ENCODE data around the gene CBFA2T3.
A peak's percentile ranks its signal among the peaks of the same experiment; 100 is the strongest.

Gene CBFA2T3

DNA sequence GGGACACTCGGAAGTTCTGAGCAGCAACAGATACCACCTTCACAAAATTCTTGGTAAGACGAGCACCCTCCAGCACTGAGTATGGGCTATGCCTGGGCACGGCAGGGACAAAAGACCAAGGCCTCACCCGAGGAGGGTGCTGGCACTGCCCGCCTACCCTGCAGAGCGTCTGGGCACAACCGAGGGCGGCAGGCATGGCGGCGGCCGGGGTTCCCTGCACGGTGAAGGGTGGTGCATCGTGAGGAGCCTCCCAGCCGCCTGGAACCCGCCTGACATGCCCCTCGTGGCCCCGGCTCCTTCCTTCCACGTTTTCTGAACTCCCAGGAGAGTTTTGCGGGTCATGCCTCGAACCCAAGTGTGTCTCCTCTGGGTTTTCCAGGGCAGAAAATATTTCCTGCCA, 139.2 kb downstream of the CBFA2T3 start:
- Mint-ChIP-seq H3K27ac (no peak overlapping the region), H3K27me3 (ENCODE audit: low read depth, poor library complexity) (peaks cover 9% of the 10 kb centered on the region), H3K9me3 (no peaks in the 10 kb centered on the region), H3K36me3 (ENCODE audit: low read depth) (no peaks in the 10 kb centered on the region), H3K4me3 (no peak overlapping the region), H3K4me1 (peaks cover 6% of the 10 kb centered on the region)
- TF ChIP-seq, protein P1, sequence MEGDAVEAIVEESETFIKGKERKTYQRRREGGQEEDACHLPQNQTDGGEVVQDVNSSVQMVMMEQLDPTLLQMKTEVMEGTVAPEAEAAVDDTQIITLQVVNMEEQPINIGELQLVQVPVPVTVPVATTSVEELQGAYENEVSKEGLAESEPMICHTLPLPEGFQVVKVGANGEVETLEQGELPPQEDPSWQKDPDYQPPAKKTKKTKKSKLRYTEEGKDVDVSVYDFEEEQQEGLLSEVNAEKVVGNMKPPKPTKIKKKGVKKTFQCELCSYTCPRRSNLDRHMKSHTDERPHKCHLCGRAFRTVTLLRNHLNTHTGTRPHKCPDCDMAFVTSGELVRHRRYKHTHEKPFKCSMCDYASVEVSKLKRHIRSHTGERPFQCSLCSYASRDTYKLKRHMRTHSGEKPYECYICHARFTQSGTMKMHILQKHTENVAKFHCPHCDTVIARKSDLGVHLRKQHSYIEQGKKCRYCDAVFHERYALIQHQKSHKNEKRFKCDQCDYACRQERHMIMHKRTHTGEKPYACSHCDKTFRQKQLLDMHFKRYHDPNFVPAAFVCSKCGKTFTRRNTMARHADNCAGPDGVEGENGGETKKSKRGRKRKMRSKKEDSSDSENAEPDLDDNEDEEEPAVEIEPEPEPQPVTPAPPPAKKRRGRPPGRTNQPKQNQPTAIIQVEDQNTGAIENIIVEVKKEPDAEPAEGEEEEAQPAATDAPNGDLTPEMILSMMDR (IDR thresholded peaks at IDR 0.05), result no peak
- no peak for DNase-seq

DNA sequence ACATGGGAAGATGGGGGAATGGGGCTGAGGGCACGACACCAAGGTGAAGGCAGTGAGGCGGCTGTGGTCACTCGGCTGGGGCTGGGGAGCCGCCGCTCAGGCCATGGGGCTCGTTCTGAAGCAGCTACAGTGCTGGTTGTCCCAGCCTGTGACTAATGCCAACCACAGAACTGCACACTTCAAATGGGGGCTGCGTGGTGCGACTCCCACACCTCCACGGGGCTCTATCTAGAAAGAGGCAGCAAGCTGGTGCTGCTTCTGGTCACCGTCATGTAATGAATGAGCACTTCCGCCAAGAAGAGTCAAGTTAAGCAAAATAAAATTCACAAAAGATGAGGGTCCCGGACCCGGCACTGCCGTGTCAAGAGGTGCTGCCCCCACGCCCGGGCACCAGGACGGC, 140.2 kb downstream of the CBFA2T3 start:
- no peak for DNase-seq
- Mint-ChIP-seq H3K36me3 (ENCODE audit: low read depth) (no peaks in the 10 kb centered on the region), H3K27ac (no peak overlapping the region)

DNA sequence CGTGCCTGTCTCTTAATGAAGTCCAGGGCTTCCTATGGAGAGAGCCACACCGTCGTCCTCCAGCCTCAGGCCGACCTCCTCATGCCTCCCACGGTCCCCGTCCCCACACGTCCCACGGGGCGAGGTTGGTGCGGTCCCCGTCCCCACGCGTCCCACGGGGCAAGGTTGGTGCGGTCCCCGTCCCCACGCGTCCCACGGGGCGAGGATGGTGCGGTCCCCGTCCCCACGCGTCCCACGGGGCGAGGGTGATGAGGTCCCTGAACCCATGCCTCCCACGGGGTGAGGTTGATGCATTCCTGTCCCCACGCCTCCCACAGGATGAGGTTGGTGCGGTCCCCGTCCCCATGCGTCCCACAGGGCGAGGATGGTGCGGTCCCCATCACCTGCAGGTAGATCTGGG, 141.2 kb downstream of the CBFA2T3 start:
- no peak overlapping the region for H3K27ac Mint-ChIP-seq
- peaks cover 9% of the 10 kb centered on the region for H3K27me3 Mint-ChIP-seq (ENCODE audit: low read depth, poor library complexity)
- peaks cover 6% of the 10 kb centered on the region for H3K4me1 Mint-ChIP-seq

More for the DNA sequence above, 140.2 kb downstream of the CBFA2T3 start:
- no peaks in the 10 kb centered on the region for H3K9me3 Mint-ChIP-seq
- H3K27me3 Mint-ChIP-seq (ENCODE audit: low read depth, poor library complexity), result peaks cover 9% of the 10 kb centered on the region
- TF ChIP-seq, protein P1 (IDR thresholded peaks at IDR 0.05), result no peak
- peaks cover 6% of the 10 kb centered on the region for H3K4me1 Mint-ChIP-seq
- H3K4me3 Mint-ChIP-seq, result no peak overlapping the region

DNA sequence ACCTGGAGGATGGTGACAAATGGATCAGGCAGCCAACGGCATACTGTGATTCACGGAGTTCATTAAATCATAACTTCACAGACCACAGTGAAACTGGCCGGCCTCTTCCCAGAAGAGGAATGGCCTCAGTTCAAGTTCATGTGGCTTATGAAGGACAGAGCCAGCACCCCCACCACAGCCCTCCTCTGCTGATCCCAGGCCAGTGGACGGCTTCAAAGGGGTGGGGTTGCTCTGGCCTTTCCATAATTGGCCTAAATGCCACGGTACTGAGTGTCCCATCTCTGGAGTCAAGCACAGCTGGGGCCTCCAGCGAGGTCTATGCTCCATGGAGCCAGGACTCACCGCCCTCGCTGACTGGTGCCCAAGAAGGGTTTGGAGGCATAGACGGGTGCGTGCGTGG, 141.6 kb downstream of the CBFA2T3 start:
- peaks cover 8% of the 10 kb centered on the region for H3K4me1 Mint-ChIP-seq

More for the DNA sequence above, 141.2 kb downstream of the CBFA2T3 start:
- Mint-ChIP-seq H3K9me3 (no peaks in the 10 kb centered on the region), H3K36me3 (ENCODE audit: low read depth) (no peaks in the 10 kb centered on the region), H3K4me3 (no peak overlapping the region)
- DNase-seq, result no peak
- TF ChIP-seq, protein P1 (IDR thresholded peaks at IDR 0.05), result no peak

DNA sequence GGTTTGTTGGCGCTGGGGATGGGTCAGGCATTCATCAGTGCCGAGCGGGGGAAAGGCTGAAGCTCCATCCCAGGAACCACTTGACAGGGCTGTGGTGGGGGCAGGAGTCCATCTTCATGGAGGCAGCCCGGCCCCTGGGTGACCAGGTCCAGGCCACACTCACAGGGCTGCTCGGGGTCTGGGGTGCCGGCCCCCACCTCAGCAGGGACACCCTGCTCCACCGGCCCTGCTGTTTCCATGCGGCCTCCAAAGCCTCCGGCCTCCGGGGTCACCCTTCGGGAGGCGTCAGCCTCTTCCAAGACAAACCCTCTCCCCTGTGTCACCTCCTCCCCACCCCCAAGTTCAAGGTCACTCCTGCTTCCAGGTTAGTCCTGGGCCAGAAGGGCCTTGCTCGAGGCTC, 142.3 kb downstream of the CBFA2T3 start:
- peaks cover 13% of the 10 kb centered on the region for H3K4me1 Mint-ChIP-seq
- TF ChIP-seq, protein P1 (IDR thresholded peaks at IDR 0.05), result no peak
- no peaks in the 10 kb centered on the region for H3K9me3 Mint-ChIP-seq
- H3K4me3 Mint-ChIP-seq, result no peak overlapping the region
- H3K27me3 Mint-ChIP-seq (ENCODE audit: low read depth, poor library complexity), result peaks cover 9% of the 10 kb centered on the region
- H3K27ac Mint-ChIP-seq, result no peak overlapping the region
- no peak for DNase-seq
- no peaks in the 10 kb centered on the region for H3K36me3 Mint-ChIP-seq (ENCODE audit: low read depth)

More for the DNA sequence above, 141.6 kb downstream of the CBFA2T3 start:
- Mint-ChIP-seq H3K27ac (peak overlapping the region; percentile 59), H3K4me3 (no peak overlapping the region), H3K36me3 (ENCODE audit: low read depth) (no peaks in the 10 kb centered on the region), H3K27me3 (ENCODE audit: low read depth, poor library complexity) (peaks cover 9% of the 10 kb centered on the region), H3K9me3 (no peaks in the 10 kb centered on the region)
- TF ChIP-seq, protein P1 (IDR thresholded peaks at IDR 0.05), result no peak
- DNase-seq, result no peak

DNA sequence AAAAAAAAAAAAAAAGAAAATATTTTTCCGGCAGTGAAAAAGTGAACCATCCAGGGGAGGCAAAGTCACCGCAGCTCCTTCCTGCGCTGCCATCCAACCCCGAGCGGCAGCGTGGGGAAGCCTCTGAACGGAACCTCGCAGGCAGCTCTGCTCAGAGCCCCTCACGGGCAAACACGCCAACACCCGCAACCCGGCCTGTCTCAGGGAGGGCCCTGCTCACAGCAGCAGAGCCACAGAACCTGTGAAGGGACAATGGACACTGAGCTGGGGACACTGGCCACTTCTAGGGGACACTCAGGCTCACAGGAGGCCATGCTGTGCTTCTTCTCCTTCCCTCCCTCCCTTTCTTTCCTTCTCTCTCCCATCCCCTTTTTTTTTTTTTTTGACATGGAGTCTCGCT, 143.9 kb downstream of the CBFA2T3 start:
- H3K27me3 Mint-ChIP-seq (ENCODE audit: low read depth, poor library complexity), result peaks cover 11% of the 10 kb centered on the region
- TF ChIP-seq, protein P1 (IDR thresholded peaks at IDR 0.05), result no peak
- H3K27ac Mint-ChIP-seq, result no peak overlapping the region
- no peak for DNase-seq
- H3K9me3 Mint-ChIP-seq, result no peaks in the 10 kb centered on the region
- peaks cover 13% of the 10 kb centered on the region for H3K4me1 Mint-ChIP-seq
- H3K36me3 Mint-ChIP-seq (ENCODE audit: low read depth), result no peaks in the 10 kb centered on the region
- no peak overlapping the region for H3K4me3 Mint-ChIP-seq

Measured in nephron progenitor cell (in vitro differentiated cells).